Keratinocyte (primary cell): Measurements from ENCODE around the gene ENG. TPM values are rescaled to one million over a fixed set of nuclear protein-coding genes. Genes with fewer than 3 reads are reported as not detected.

Experiments used
- DNase-seq: peaks from one replicate; pipeline ENCODE4 v3.0.0-alpha.2; 2011; ENCODE audit warnings: low read depth, missing footprints, low spot score
- FAIRE-seq: peaks from 2 replicates; lab custom pipeline; 2011; peaks lifted over from hg19 to GRCh38; lab: Jason Lieb, UNC
- H2AFZ ChIP-seq: 2 replicates; pipeline ENCODE4 v1.6.0; 2012; ENCODE audit warnings: low read length, control low read depth, inconsistent platforms; ENCODE audit not compliant: control insufficient read depth
- H3K27ac ChIP-seq: 2 replicates; pipeline ENCODE4 v1.5.1; 2011; ENCODE audit warnings: low read length; ENCODE audit not compliant: control insufficient read depth, insufficient read depth
- H3K27me3 ChIP-seq: 3 replicates; pipeline ENCODE4 v1.6.0; 2011; ENCODE audit warnings: low read length; ENCODE audit not compliant: control insufficient read depth, insufficient read depth; ENCODE audit errors: extremely low read depth
- H3K36me3 ChIP-seq, 2 experiments: 2 replicates in 1 of 2; 3 replicates in 1 of 2; pipeline ENCODE4 v1.5.1; 2011; ENCODE audit warnings: low read length in 2 of 2, mild to moderate bottlenecking in 1 of 2; ENCODE audit not compliant: control insufficient read depth in 2 of 2, insufficient read depth in 2 of 2; ENCODE audit errors: extremely low read depth in 1 of 2
- H3K4me1 ChIP-seq: 3 replicates; pipeline ENCODE4 v1.5.1; 2011; ENCODE audit warnings: low read length; ENCODE audit not compliant: control insufficient read depth, insufficient read depth; ENCODE audit errors: extremely low read depth
- H3K4me2 ChIP-seq: 3 replicates; pipeline ENCODE4 v1.6.0; 2011; ENCODE audit warnings: low read depth, low read length; ENCODE audit not compliant: control insufficient read depth, insufficient read depth; ENCODE audit errors: extremely low read depth
- H3K4me3 ChIP-seq, 3 experiments: fragments of 200-600 bp in 1 of 3; sonication (generic) in 1 of 3; 2 replicates in 2 of 3; 3 replicates in 1 of 3; pipeline ENCODE4 v1.5.1; 2011 to 2016; ENCODE audit warnings: low read length in 3 of 3, mild to moderate bottlenecking in 3 of 3, control low read depth in 2 of 3, inconsistent platforms in 1 of 3, low read depth in 1 of 3, mixed read lengths in 1 of 3, mixed run types in 1 of 3, moderate library complexity in 1 of 3; ENCODE audit not compliant: control insufficient read depth in 2 of 3, insufficient read depth in 2 of 3; ENCODE audit errors: extremely low read depth in 1 of 3
- H3K79me2 ChIP-seq: 2 replicates; pipeline ENCODE4 v1.6.0; 2012; ENCODE audit warnings: low read length; ENCODE audit not compliant: control insufficient read depth, insufficient read depth
- H3K9ac ChIP-seq: 3 replicates; pipeline ENCODE4 v1.6.0; 2011; ENCODE audit warnings: low read length; ENCODE audit not compliant: control insufficient read depth, insufficient read depth; ENCODE audit errors: extremely low read depth
- H3K9me1 ChIP-seq: 3 replicates; pipeline ENCODE4 v1.6.0; 2011; ENCODE audit warnings: low read length; ENCODE audit not compliant: control insufficient read depth, insufficient read depth; ENCODE audit errors: extremely low read depth
- H3K9me3 ChIP-seq: 2 replicates; pipeline ENCODE4 v1.5.1; 2012; ENCODE audit warnings: low read depth, low read length; ENCODE audit not compliant: control insufficient read depth
- H4K20me1 ChIP-seq: 3 replicates; pipeline ENCODE4 v1.6.0; 2011; ENCODE audit warnings: low read length; ENCODE audit not compliant: control insufficient read depth, insufficient read depth; ENCODE audit errors: extremely low read depth
- CTCF ChIP-seq, 3 experiments: IDR thresholded peaks in 1 of 3; conservative IDR thresholded peaks in 1 of 3; optimal IDR thresholded peaks in 1 of 3; 2 replicates in 2 of 3; 3 replicates in 1 of 3; pipeline versions ENCODE3 to v1.5.1; 2011; ENCODE audit warnings: low read length in 3 of 3, mild to moderate bottlenecking in 3 of 3, moderate library complexity in 2 of 3, control low read depth in 1 of 3, inconsistent platforms in 1 of 3; ENCODE audit not compliant: insufficient read depth in 2 of 3; ENCODE audit errors: extremely low read depth in 1 of 3
- EZH2 ChIP-seq: IDR thresholded peaks from one replicate; pipeline ENCODE4 v1.6.1; 2012; ENCODE audit warnings: inconsistent platforms, mild to moderate bottlenecking, low read length, moderate library complexity
- dilution Hi-C: fragments of 300-500 bp; cut with MboI; formaldehyde crosslinking; loops from one replicate; pipeline ENCODE4 v1.7.0; 2020; ENCODE audit warnings: low sequenced_read_pairs; ENCODE audit not compliant: extremely low pct_ligation_motif_present
- polyA plus RNA-seq, 5 experiments: library from polyadenylated mRNA; depleted of rRNA in 3 of 5; stranded (reverse) in 3 of 5; stranded (forward) in 1 of 5; unstranded in 1 of 5; fragments of >200 nt; gene quantifications; 1 replicate in 1 of 5; 2 replicates in 3 of 5; 3 replicates in 1 of 5; pipeline versions ENCODE4 v1.2.1 to v1.2.3, GENCODE V29; 2011 to 2012; ENCODE audit warnings: missing spikeins in 2 of 5, low read depth in 1 of 5, low replicate concordance in 1 of 5

ENG gene
- polyA plus RNA-seq, 1 donor (not counting 4 experiments of a cell fraction or from before 2014, with no cell fraction given): 0.22 TPM

GRCh38 chr9:127768698-127769097, 85.8 kb downstream of the ENG start:
- FAIRE-seq (no peak), DNase-seq (no peak)
- H2AFZ ChIP-seq: no peak overlapping the region
- TF ChIP-seq CTCF (optimal IDR thresholded peaks at IDR 0.05 in 1 of 3, IDR thresholded peaks at IDR 0.05 in 1 of 3, conservative IDR thresholded peaks at IDR 0.05 in 1 of 3; ENCODE audit: extremely low read depth in 1 of 3, insufficient read depth in 2 of 3, low read length in 3 of 3): no peak
- TF ChIP-seq EZH2: no peak
- H3K4me2 ChIP-seq: no peak overlapping the region
- no peak overlapping the region for H3K4me3 ChIP-seq
- no peaks in the 10 kb centered on the region for H3K36me3 ChIP-seq
- no peaks in the 10 kb centered on the region for H3K9me3 ChIP-seq
- H3K4me1 ChIP-seq: peaks cover 10% of the 10 kb centered on the region
- no peak overlapping the region for H3K9ac ChIP-seq
- H3K27me3 ChIP-seq: no peaks in the 10 kb centered on the region
- H4K20me1 ChIP-seq: no peaks in the 10 kb centered on the region
- H3K27ac ChIP-seq: no peak overlapping the region
- H3K9me1 ChIP-seq: no peaks in the 10 kb centered on the region
- H3K79me2 ChIP-seq: no peaks in the 10 kb centered on the region
- dilution Hi-C loops: no loop called here

DNA sequence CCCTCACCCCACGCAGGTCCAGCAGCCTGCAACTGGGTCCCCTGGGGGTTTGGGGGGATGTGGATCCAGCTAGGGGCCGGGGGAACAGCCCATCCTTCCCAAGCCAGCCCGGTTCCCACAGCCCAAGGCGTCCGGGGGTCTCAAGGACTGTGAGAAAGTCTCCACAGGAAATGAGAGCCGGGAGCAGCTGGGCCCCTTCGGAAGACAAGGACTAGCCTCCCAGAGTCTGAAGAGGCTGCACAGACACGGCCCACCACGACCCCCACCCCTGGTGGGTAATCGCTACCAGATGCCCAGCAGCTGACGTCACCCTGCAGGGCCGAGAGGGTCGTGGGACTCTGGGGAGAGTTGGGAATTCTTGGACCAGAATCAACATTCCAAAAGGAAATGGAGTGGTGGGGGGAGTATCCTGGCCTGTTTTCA, 86.5 kb downstream of the ENG start:
- Histone ChIP-seq H4K20me1 (no peaks in the 10 kb centered on the region), H3K27ac (no peak overlapping the region), H3K9ac (no peak overlapping the region), H3K4me2 (no peak overlapping the region), H3K9me1 (no peaks in the 10 kb centered on the region), H3K4me3 (no peak overlapping the region), H3K36me3 (no peaks in the 10 kb centered on the region), H2AFZ (no peak overlapping the region), H3K79me2 (no peaks in the 10 kb centered on the region), H3K27me3 (no peaks in the 10 kb centered on the region), H3K4me1 (peaks cover 10% of the 10 kb centered on the region), H3K9me3 (no peaks in the 10 kb centered on the region)
- no peak for DNase-seq
- dilution Hi-C loops: no loop called here
- TF ChIP-seq CTCF (optimal IDR thresholded peaks at IDR 0.05 in 1 of 3, IDR thresholded peaks at IDR 0.05 in 1 of 3, conservative IDR thresholded peaks at IDR 0.05 in 1 of 3; ENCODE audit: extremely low read depth in 1 of 3, insufficient read depth in 2 of 3, low read length in 3 of 3): no peak
- TF ChIP-seq EZH2: no peak
- FAIRE-seq: no peak
